Uterus (tissue), 2 donors: ENCODE data around the gene ANKRD1.

Experiments used
- CTCF ChIP-seq, 4 experiments: fragments of 200-600 bp in 2 of 4; fragments of 450-650 bp in 2 of 4; sonication (generic) in 2 of 4; IDR thresholded peaks; one replicate each; pipeline ENCODE4 v1.5.1; 2016 to 2019; ENCODE audit warnings: antibody characterized with exemption in 4 of 4, mild to moderate bottlenecking in 2 of 4, moderate library complexity in 1 of 4
- POLR2A ChIP-seq, 2 donors: fragments of 450-650 bp; IDR thresholded peaks; one replicate each; pipeline ENCODE4 v1.6.1; 2016; ENCODE audit warnings: antibody characterized with exemption in 2 of 2, mild to moderate bottlenecking in 1 of 2, moderate library complexity in 1 of 2

- TF ChIP-seq CTCF (IDR thresholded peaks at IDR 0.05) (no peak), POLR2A (IDR thresholded peaks at IDR 0.05) (no peak)
Observed at GRCh38 chr10:90937645-90938258, 16.9 kb upstream of the ANKRD1 start.
